Transverse colon (tissue), 3 donors: ENCODE results near the gene SPATS1.

Experiments used
- POLR2A ChIP-seq: fragments of 450-650 bp; IDR thresholded peaks from one replicate; pipeline ENCODE4 v1.6.1; 2016; ENCODE audit warnings: antibody characterized with exemption, mild to moderate bottlenecking, moderate library complexity
- TF ChIP-seq, protein P1 (sequence below), 5 experiments: fragments of 200-600 bp in 3 of 5; fragments of 450-650 bp in 2 of 5; sonication (generic) in 3 of 5; IDR thresholded peaks; 1 replicate in 2 of 5; 2 replicates in 3 of 5; pipeline ENCODE4 v1.5.1; 2016 to 2017; ENCODE audit warnings: antibody characterized with exemption in 5 of 5, inconsistent platforms in 3 of 5, mild to moderate bottlenecking in 2 of 5, moderate library complexity in 1 of 5

DNA sequence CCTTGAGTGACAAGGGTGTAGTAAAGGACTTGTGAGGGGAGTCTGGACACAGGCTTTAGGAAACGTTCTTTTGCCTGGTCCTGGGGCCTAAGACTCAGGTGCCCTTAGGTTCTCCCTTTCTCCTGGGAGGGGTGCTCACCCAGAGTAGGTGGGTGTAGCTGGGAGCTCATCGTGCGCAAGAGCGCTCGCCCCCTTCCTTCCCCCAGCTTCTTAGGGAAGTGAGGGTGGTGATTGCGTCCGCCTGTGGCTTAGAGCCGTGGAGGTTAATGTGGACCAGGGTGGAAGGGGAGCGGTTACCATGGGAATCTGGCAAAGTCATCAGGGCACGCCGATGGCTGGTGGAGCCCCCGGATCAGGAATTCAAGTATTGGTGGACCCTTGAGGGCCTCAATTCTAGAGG, 26.0 kb upstream of the SPATS1 start:
- TF ChIP-seq, protein P1, sequence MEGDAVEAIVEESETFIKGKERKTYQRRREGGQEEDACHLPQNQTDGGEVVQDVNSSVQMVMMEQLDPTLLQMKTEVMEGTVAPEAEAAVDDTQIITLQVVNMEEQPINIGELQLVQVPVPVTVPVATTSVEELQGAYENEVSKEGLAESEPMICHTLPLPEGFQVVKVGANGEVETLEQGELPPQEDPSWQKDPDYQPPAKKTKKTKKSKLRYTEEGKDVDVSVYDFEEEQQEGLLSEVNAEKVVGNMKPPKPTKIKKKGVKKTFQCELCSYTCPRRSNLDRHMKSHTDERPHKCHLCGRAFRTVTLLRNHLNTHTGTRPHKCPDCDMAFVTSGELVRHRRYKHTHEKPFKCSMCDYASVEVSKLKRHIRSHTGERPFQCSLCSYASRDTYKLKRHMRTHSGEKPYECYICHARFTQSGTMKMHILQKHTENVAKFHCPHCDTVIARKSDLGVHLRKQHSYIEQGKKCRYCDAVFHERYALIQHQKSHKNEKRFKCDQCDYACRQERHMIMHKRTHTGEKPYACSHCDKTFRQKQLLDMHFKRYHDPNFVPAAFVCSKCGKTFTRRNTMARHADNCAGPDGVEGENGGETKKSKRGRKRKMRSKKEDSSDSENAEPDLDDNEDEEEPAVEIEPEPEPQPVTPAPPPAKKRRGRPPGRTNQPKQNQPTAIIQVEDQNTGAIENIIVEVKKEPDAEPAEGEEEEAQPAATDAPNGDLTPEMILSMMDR (IDR thresholded peaks at IDR 0.05), result no peak
- no peak for TF ChIP-seq POLR2A
